Measurements from ENCODE around the gene DGKA. TPM values are rescaled to one million over a fixed set of nuclear protein-coding genes. Genes with fewer than 3 reads are reported as not detected.

The DGKA gene
- total RNA-seq, 4 donors from 2014 or later = 101 to 268 (median 138) TPM

GRCh38 chr12:55972456-55972855 lies 41.5 kb downstream of the DGKA start:
- Histone ChIP-seq H3K4me3 (peak overlapping the region in 3 of 4 donors; percentile 46 to 72 (median 57)), H3K9me3 (no peaks in the 10 kb centered on the region), H3K27me3 (no peaks in the 10 kb centered on the region), H3K27ac (peak overlapping the region; percentile 93 to 98 (median 94)), H3K36me3 (no peaks in the 10 kb centered on the region), H3K4me1 (peaks cover 8 to 48% (median 28%) of the 10 kb centered on the region in 4 donors)
- WGBS, 2 donors (ENCODE audit: low coverage in 1 of 2) = 7 to 22% methylated on average over 1 of the region's 1 CpG
- TF ChIP-seq POLR2AphosphoS5 (IDR thresholded peaks at IDR 0.05) (no peak), POLR2A (IDR thresholded peaks at IDR 0.05) (no peak), EP300 (IDR thresholded peaks at IDR 0.05; ENCODE audit: low read depth) (no peak), CTCF (IDR thresholded peaks at IDR 0.05) (no peak)
- intact Hi-C loops (cut with DNase I; ENCODE audit: low total_unique reads) = no loop called here
- in situ Hi-C loops (cut with MboI; ENCODE audit: low pct_ligation_motif_present in 1 of 4, low pct_unique_long_range_greater_than_20kb in 1 of 4, low sequenced_read_pairs in 3 of 4) = no loop called here
- DNase-seq = no peak

- WGBS, 2 donors (ENCODE audit: low coverage in 1 of 2) = 0 to 2% methylated on average over 6 to 18 of the region's 18 CpGs
- no peaks in the 10 kb centered on the region for H3K27me3 ChIP-seq
- no peak for TF ChIP-seq EP300 (IDR thresholded peaks at IDR 0.05; ENCODE audit: low read depth)
- peak; percentile 68 for TF ChIP-seq POLR2A (IDR thresholded peaks at IDR 0.05)
- TF ChIP-seq POLR2AphosphoS5 (IDR thresholded peaks at IDR 0.05) = peak; percentile 88 to 90 (median 90)
- H3K4me1 ChIP-seq = peaks cover 8 to 48% (median 29%) of the 10 kb centered on the region in 4 donors
- in situ Hi-C loops (cut with MboI; ENCODE audit: low pct_ligation_motif_present in 1 of 4, low pct_unique_long_range_greater_than_20kb in 1 of 4, low sequenced_read_pairs in 3 of 4) = no loop called here
- H3K9me3 ChIP-seq = no peaks in the 10 kb centered on the region
- peak; percentile 18 for DNase-seq
- H3K27ac ChIP-seq = peak overlapping the region; percentile 93 to 98 (median 94)
- no peaks in the 10 kb centered on the region for H3K36me3 ChIP-seq
- intact Hi-C loops (cut with DNase I; ENCODE audit: low total_unique reads) = no loop called here
- peak overlapping the region; percentile 11 to 72 (median 52) for H3K4me3 ChIP-seq
Measured at GRCh38 chr12:55972911-55973598, 42.1 kb downstream of the DGKA start.

- peak within 1 kb of the TSS; percentile 80 to 99 (median 92) for H3K4me3 ChIP-seq
- H3K27ac ChIP-seq = peak within 1 kb of the TSS; percentile 95 to 99 (median 98)
- WGBS, 2 donors (ENCODE audit: low coverage in 1 of 2) = 1% methylated on average over 38 of the region's 39 CpGs; no CpG with 5 or more reads in 1 of the 2 donors
- H3K36me3 ChIP-seq = no peaks in the 10 kb centered on the region
- peak; percentile 99 for DNase-seq
- H3K9me3 ChIP-seq = no peaks in the 10 kb centered on the region
- no peaks in the 10 kb centered on the region for H3K27me3 ChIP-seq
- intact Hi-C loops (cut with DNase I; ENCODE audit: low total_unique reads) = no loop called here
- in situ Hi-C loops (cut with MboI; ENCODE audit: low pct_ligation_motif_present in 1 of 4, low pct_unique_long_range_greater_than_20kb in 1 of 4, low sequenced_read_pairs in 3 of 4) = no loop called here
- TF ChIP-seq POLR2AphosphoS5 (IDR thresholded peaks at IDR 0.05) = peak; percentile 98 to 99 (median 98)
- peak; percentile 99 for TF ChIP-seq POLR2A (IDR thresholded peaks at IDR 0.05)
- no peak for TF ChIP-seq EP300 (IDR thresholded peaks at IDR 0.05; ENCODE audit: low read depth)
- TF ChIP-seq CTCF (IDR thresholded peaks at IDR 0.05) = peak in 3 of 5 experiments; percentile 23 to 58 (median 30)
- peaks cover 8 to 54% (median 30%) of the 10 kb centered on the region in 4 donors for H3K4me1 ChIP-seq
Measured at GRCh38 chr12:55973599-55974307, 42.8 kb downstream of the DGKA start, which contains the start of gene RAB5B. Gene RAB5B (plus strand): TSS chr12:55974078. CDS start chr12:55986961, 12,883 bp downstream.

- DNase-seq = peak; percentile 66
- Histone ChIP-seq H3K27me3 (no peaks in the 10 kb centered on the region), H3K36me3 (no peaks in the 10 kb centered on the region), H3K27ac (peak overlapping the region; percentile 93 to 99 (median 98)), H3K4me3 (peak overlapping the region; percentile 80 to 99 (median 92)), H3K4me1 (peaks cover 8 to 54% (median 30%) of the 10 kb centered on the region in 4 donors), H3K9me3 (no peaks in the 10 kb centered on the region)
- in situ Hi-C loops (cut with MboI; ENCODE audit: low pct_ligation_motif_present in 1 of 4, low pct_unique_long_range_greater_than_20kb in 1 of 4, low sequenced_read_pairs in 3 of 4) = no loop called here
- no peak for TF ChIP-seq POLR2AphosphoS5 (IDR thresholded peaks at IDR 0.05)
- TF ChIP-seq CTCF (IDR thresholded peaks at IDR 0.05) = no peak
- no peak for TF ChIP-seq EP300 (IDR thresholded peaks at IDR 0.05; ENCODE audit: low read depth)
- TF ChIP-seq POLR2A (IDR thresholded peaks at IDR 0.05) = no peak
- 0% methylated on average over 10 to 15 of the region's 15 CpGs for WGBS, 2 donors (ENCODE audit: low coverage in 1 of 2)
- intact Hi-C loops (cut with DNase I; ENCODE audit: low total_unique reads) = no loop called here
Measured at GRCh38 chr12:55974308-55974730, 43.4 kb downstream of the DGKA start.

All from transverse colon (tissue), 4 donors.